GM12892 (cell line): Measurements from ENCODE around the gene CCL4.

Experiments
- POLR2AphosphoS5 ChIP-seq: IDR thresholded peaks from 2 replicates; pipeline ENCODE4 v1.6.1; 2011; ENCODE audit warnings: low read depth, low read length, control low read depth
- TAF1 ChIP-seq: IDR thresholded peaks from 2 replicates; pipeline ENCODE4 v1.6.1; 2011; ENCODE audit warnings: low read depth, mild to moderate bottlenecking, control low read depth, low read length, borderline replicate concordance

DNA sequence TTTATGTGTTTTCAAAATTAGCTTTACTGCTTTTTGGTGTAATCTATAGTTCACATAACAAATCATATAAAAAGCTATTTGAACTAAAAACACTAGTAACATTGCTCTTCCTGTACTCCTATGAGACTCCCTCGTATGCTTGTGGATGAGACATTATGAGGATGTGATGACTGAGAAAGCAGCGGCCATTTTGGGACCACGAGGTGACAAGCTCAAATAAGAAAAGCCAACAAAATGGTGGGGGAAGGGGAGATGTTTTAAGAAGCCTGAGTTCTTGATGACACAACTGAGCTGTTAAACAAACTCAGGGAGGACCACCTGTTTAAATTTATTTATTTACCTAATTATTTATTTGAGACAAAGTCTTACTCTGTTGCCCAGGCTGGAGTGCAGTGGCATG is 35.1 kb upstream of the CCL4 start:
- TF ChIP-seq POLR2AphosphoS5 (no peak), TAF1 (no peak)
